Stimulated activated CD8-positive, alpha-beta memory T cell treated with anti-CD3 and anti-CD28 coated beads, Interleukin-12 subunit alpha, Interleukin-12 subunit beta, amount 100 ng/mL, for 24 hours (primary cell): ENCODE data around the gene PSMA4.
"Not testable (repeated sequence)": the region's sequence is repeated elsewhere in the genome, so short reads cannot be mapped to it uniquely, and the experiment has no call there.

Experiments
- DNase-seq: peaks from one replicate; pipeline ENCODE4 v3.0.0-alpha.2; 2020; ENCODE audit errors: extremely low read depth

The PSMA4 gene

DNA sequence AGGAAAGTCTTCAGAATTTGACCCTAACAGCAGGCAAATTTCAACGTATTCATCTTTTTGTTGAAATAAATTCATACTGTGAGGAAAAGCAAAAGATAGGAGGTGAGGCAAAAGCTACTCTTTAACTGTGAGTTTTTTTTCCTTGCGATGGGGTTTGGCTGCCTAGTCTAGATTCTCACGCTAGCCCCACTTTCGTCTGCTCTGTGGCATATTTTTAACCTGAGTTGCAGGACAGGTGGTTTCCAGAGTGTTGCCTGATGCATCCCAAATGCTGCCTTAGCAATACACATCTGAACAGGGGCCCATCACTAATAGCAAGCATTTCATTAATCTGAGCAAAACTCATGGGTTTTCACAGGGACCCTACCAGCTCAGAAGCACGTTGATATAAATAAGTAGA, 11.7 kb downstream of the PSMA4 start:
- DNase-seq, result no peak

DNA sequence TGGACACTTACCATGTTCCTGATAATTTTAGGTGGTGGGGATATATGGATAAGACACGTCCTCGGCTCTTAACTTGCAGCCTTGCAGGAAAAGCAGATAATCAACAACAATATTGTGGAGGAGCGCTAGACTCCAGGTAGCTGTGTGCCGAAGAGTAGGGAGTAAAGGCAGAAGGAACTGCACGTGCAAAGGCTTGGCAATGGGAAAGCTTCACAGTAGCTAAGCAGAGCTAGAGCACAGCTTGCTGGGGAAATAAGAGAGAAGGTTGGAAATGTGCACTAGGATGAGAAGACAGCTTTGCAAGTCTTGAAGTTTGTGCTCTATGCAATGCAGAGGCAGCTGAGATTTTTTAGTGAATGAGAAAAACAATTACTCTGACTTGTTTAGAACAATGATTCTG, 12.4 kb downstream of the PSMA4 start:
- no peak for DNase-seq

DNA sequence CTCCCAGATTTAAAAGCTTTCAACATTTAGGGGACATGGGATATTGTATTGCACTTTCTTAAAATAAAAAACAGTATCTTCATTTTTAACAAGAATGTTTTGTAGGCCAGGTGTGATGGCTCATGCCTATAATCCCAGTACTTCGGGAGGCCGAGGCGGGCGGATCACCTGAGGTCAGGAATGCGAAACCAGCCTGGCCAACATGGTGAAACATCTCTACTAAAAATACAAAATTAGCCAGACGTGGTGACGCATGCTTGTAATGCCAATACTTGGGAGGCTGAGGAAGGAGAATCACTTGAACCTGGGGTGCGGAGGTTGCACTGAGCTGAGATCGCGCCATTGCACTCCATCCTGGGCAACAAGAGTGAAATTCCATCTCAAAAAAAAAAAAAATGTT, 20.0 kb downstream of the PSMA4 start:
- DNase-seq, result not testable (repeated sequence)

DNA sequence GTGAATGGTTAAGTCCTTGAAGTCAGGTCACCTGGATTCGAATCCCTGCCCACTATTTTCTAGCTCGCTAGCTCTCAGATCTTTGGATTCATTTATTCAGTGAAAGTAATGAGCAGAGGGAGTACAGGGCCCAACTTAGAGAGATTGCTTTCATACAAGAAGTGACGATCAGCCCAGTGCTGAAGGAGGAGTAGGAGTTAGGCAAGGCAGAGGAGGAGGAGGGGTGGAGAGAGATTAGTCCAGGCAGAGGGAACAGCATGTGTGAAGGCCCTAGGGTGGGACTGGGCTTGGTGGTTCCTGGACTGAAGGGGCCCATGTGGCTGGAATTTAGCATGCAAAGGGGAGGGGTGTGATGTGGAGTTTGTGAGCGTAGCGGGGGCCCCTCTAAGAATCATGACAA, 21.2 kb downstream of the PSMA4 start:
- no peak for DNase-seq

DNA sequence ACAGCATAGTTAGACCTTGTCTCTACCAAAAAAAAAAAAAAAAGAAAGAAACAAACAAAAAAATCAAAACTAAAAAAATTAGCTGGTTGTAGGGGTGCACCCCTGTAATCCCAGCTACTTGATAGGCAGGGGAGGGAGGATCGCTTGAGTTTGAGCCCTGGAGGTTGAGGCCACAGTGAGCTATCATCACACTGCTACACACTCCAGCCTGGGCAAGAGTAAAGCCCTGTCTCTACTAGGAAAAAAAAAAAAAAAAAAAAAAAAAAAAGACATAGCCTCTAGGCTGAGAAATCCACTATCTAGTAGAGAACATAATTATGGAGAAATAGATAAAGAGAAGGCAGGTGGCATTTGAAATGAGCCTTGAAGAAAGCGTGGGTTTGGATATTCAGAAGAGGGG, 22.8 kb downstream of the PSMA4 start:
- DNase-seq, result no peak

DNA sequence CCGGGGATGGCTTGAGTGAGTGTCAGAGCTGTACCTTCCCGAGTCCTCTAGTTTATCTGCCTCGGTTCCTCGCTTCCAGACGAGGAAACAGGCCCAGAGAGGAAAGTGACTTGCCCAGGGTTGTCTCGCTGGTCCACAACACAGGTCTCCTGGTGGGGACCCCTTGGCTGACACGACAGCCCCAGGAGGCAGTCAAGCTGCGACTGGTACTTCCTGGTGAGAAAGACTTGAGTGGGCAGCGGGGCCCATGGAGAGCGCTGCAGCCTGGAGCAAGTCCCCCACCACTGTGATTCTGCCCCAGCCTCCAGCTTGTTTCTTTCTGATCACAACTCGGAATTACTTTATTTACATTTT, 24.5 kb downstream of the PSMA4 start:
- no peak for DNase-seq

DNA sequence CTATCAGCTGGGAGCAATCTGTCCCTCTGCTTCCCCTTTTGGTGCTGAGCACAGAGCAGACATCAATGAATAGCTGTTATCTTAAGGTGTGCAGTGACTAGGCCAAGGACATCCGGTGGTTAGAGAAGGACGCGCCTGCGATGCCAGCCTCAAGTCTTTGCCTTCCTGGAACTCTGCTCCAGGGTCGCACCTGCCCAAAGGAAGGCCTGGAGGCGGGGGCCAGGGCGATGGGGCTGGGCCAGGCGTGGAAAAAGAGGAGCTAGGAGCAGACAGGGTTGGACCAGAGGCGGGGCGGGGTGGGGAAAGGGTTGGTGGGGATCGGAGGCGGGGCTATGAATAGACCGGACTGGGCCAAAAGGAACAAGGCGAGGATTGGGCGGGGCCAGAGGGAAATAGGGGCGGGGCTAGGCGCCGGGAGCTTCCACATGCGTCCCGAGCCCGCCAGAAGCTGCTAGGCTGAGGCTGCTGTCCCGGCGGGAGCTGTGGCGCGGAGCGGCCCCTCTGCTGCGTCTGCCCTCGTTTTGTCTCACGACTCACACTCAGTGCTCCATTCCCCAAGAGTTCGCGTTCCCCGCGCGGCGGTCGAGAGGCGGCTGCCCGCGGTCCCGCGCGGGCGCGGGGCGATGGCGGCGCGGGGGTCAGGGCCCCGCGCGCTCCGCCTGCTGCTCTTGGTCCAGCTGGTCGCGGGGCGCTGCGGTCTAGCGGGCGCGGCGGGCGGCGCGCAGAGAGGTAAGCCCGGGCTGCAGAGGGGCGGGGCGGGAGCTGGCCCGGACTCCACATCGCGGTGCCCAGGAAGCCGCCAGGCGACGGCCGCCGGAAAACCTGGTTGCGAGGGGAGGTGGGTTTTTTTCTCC, 25.1 kb downstream of the PSMA4 start, which contains the start of gene CHRNA5:
TSS of gene CHRNA5 (plus strand) at position 424 of the 854 bp plus-strand sequence. CDS start at position 624, 200 bp downstream.
- peak; percentile 40 for DNase-seq

DNA sequence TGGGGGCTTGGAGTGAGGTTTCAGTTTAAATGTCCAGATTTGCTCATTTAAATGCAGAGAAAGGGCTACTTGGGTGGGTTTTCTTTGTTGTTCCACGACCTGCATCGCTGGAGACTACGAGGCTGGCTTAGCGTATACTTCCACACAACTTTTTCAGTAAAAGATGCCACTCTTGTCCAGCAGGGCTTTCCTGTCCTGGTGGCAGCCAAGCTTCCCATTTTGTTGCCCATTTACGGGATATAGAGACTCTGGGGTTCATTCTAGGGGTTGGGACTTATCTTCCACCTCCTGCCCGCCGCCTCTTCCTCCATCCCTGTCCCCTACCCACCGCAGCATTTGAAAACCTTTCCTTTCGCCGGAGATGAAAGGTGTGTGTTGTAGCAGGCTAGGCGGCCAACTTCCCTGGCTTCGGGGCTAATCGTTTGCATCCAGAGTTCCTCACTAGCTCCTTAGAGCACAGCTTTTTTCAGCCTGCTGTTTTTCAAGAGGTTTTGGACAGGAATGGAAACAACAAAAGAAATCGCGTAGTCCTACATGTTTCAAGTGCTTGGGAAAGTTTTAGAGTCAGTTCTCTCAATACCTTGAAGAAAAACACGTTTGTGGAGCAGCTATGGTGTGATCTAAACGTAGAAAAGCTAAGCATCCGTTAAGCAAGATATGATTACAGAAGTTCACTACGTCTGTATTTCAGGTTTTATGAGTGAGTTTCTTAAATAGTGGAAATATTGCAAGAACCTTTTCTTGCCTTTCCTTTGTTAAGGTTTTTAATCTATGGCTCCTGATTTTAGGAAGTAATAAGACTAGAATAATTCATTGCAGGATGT, 25.9 kb downstream of the PSMA4 start:
- DNase-seq, result no peak

DNA sequence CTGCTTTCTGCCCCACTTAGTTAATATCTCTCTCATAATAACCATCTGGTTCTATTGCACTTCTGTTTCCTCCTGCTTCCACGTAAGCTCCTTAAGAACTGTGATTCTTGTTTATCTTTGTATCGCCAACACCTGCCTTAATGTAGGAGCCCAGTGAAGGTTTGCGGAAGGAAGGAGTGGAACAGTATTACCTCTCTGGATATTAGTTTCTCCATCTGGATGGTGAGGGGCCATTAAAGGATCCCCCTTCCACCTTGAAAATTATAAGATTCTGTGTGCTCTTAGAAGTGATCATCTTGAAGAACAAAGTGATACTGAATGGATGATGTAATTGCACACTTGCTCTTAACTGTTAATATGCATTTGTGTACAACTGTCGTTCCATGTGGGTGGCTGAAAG, 27.3 kb downstream of the PSMA4 start:
- DNase-seq, result no peak

DNA sequence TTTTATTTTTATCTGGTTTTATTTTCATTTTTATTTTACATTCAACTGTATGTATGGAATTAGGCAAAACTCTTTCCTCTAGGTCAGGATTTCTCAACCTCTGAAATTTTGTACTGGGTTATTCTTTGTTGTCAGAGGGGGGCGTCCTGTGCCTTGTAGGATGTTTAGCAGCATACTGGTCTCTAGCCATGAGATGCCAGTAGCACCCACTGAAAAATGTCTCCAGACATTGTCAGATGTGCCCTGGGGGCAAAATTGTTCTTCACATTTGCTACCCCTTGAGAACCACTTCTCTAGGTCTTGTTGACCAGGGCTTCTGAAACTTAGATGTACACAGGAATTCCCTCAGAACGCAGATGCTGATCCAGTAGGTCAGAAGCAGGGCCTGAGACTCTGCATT, 30.5 kb downstream of the PSMA4 start:
- DNase-seq, result no peak

DNA sequence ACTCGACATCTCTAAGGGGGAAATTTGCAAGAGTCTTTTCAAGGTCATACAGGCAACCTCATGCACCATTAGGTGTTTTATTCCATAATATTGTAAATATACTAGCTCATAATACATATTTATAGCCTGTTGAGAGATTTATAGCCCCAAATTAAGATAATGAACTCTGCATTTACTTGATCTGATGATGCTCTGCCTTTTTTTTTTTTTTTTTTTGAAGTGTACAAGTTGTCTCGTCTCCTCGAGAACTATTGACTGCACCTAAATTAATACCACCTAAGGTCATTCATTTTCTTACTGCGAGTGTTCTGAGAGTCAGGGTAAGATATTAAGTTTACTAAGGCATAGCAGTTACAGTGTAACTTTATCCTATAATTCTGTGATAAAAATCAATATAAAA, 31.1 kb downstream of the PSMA4 start:
- DNase-seq, result no peak

DNA sequence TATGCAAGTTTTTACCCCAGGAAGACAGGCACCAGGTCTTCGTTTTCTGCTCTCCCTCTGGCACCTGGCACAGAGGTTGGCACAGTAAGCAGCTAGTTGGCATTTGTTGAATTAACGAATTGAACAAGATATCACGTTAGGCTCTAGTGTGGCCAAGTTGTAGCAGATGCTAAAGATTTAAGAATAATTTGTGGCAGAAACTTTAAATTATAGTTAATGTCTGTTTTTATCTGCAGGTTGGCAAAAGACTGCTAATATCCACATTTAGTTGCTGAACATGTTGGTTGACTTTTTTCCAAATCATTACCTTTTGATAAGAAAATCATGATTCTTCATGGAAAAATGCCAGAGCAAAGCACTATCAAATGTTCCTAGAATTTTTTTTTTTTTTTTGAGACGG, 33.2 kb downstream of the PSMA4 start:
- DNase-seq, result no peak

DNA sequence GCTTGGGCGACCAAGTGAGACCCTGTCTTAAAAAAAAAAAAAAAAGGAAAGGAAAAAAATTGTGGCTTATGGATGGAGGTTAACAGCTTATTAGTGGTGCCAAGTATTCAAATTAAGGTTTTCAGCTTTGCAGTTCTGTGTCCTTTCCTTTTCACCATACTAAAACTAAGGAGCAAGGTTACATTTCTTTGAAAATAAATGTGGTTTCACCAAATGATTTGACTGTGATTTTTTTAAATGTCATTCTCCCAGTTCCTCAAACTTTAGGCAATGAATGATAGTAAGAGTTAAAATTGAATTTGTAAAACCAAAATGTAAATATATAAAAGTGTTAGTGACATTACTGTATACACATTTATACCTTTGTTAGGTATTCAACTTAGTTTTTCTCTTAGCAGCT, 34.7 kb downstream of the PSMA4 start:
- no peak for DNase-seq

DNA sequence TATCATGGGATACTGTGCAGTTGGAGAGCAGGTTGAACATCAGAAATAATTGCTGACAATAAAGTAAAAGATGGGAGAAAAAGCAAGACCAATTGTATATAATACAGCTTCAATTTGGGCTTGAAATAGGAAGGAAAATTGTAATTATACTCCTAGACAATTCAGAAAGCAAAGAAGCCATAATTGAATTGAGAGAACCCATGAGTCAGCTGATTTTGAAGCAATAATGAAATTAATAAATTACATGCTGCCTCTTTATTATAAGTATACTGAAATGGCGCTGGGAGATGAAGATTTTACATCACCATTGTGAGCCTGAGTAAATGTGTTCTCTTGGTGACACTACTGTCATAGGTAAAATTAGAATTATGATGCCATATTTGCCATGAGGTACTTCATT, 57.3 kb downstream of the PSMA4 start:
- DNase-seq, result no peak

DNA sequence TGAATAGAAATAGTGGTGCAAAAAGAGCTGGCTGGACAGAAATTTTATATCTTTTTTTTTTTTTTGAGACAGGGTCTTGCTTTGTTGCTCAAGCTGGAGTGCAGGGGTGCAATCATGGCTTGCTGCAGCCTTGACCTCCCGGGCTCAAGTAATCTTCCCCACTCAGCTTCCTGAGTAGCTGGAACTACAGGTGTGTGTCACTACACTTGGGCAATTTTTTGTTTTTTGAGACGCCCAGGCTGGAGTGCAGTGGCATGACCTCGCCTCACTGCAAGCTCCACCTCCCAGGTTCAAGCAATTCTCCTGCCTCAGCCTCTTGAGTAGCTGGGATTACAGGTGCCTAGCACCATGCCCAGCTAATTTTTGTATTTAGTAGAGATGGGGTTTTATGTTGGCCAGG, 58.1 kb downstream of the PSMA4 start:
- no peak for DNase-seq

DNA sequence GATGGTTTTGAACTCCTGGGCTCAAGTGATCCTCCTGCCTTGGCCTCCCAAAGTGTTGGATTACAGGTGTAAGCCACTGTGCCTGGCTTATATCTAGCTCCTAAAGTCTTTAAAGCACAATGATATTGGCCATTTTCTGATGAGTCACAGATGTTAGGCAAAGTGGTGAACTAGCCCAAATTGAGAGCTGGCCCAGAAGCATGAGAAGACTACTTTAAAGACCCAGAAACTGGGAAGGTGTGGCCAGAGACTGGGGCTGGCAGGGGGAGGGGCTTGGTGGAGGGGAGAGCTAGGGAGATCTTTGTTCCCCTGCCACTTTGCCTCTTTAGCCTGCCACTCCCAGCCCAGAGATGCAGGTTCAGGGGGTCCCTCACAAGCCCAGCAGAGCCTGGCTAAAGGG, 58.9 kb downstream of the PSMA4 start:
- no peak for DNase-seq
